ENCODE data around the gene AUTS2.

GRCh38 chr7:70152313-70152712 lies 554.0 kb downstream of the AUTS2 start:
- no peak for TF ChIP-seq POLR2AphosphoS5 (IDR thresholded peaks at IDR 0.05)
- no peak for TF ChIP-seq CTCF (IDR thresholded peaks at IDR 0.05 in 8 of 11, conservative IDR thresholded peaks at IDR 0.05 in 3 of 11)

All from spleen (tissue), 7 donors.